LNCaP clone FGC (cell line): Measurements from ENCODE around the gene PACRG.

Experiments used
- DNase-seq: peaks from one replicate; pipeline ENCODE4 v3.0.0-alpha.2; 2011; ENCODE audit warnings: low read depth
- H3K4me3 ChIP-seq: 2 replicates; pipeline ENCODE4 v1.5.1; 2011; ENCODE audit warnings: mild to moderate bottlenecking, low read depth, low read length, control low read depth
- CTCF ChIP-seq: IDR thresholded peaks from 2 replicates; pipeline ENCODE4 v1.5.1; 2012; ENCODE audit warnings: mild to moderate bottlenecking; ENCODE audit not compliant: control insufficient read depth, insufficient read depth; ENCODE audit errors: extremely low read depth

The PACRG gene

GRCh38 chr6:163151212-163151611, 423.4 kb downstream of the PACRG start:
- H3K4me3 ChIP-seq = no peak overlapping the region
- DNase-seq = no peak
- TF ChIP-seq CTCF = no peak

GRCh38 chr6:163152701-163153100, 424.9 kb downstream of the PACRG start:
- no peak for DNase-seq
- H3K4me3 ChIP-seq = no peak overlapping the region
- TF ChIP-seq CTCF = no peak

GRCh38 chr6:163159110-163159509, 431.3 kb downstream of the PACRG start:
- no peak overlapping the region for H3K4me3 ChIP-seq
- TF ChIP-seq CTCF = no peak
- DNase-seq = no peak

- no peak for DNase-seq
- no peak overlapping the region for H3K4me3 ChIP-seq
- TF ChIP-seq CTCF = no peak
Observed at GRCh38 chr6:163159689-163160088, 431.9 kb downstream of the PACRG start.

- no peak for DNase-seq
- H3K4me3 ChIP-seq = no peak overlapping the region
- TF ChIP-seq CTCF = no peak
Observed at GRCh38 chr6:163162007-163162873, 434.5 kb downstream of the PACRG start.

GRCh38 chr6:163162874-163163213, 435.1 kb downstream of the PACRG start:
- no peak overlapping the region for H3K4me3 ChIP-seq
- TF ChIP-seq CTCF = no peak

More at GRCh38 chr6:163162874-163163213, 435.1 kb downstream of the PACRG start:
- DNase-seq = no peak
